Adrenal gland (tissue), 12 donors: ENCODE measurements around the gene ZWILCH. TPM values are rescaled to one million over a fixed set of nuclear protein-coding genes. Genes with fewer than 3 reads are reported as not detected.

Experiments used
- DNase-seq, 7 donors: peaks; one replicate each; pipeline ENCODE4 v3.0.0-alpha.2; 2019 to 2020
- H3K27ac ChIP-seq, 5 donors: fragments of 200-600 bp; sonication (generic) in 4 of 5; 1 replicate in 3 of 5; 2 replicates in 2 of 5; pipeline versions ENCODE4 v1.5.1 to v1.8.0; 2016 to 2020; ENCODE audit warnings: mild to moderate bottlenecking in 1 of 5
- H3K27me3 ChIP-seq: fragments of 200-600 bp; 2 replicates; pipeline ENCODE4 v1.8.0; 2021
- H3K36me3 ChIP-seq, 2 donors: fragments of 200-600 bp; replicated peaks in 1 of 2; 1 replicate in 1 of 2; 2 replicates in 1 of 2; pipeline versions ENCODE4 v1.5.1 to v1.8.0; 2018 to 2022
- H3K4me1 ChIP-seq, 2 donors: fragments of 200-600 bp; replicated peaks in 1 of 2; 1 replicate in 1 of 2; 2 replicates in 1 of 2; pipeline versions ENCODE4 v1.5.1 to v1.8.0; 2018 to 2021
- H3K4me3 ChIP-seq, 4 donors: fragments of 200-600 bp; sonication (generic) in 3 of 4; one replicate each; pipeline ENCODE4 v1.5.1; 2016 to 2018
- H3K9me3 ChIP-seq, 3 donors: fragments of 200-600 bp; sonication (generic) in 1 of 3; replicated peaks in 1 of 3; 1 replicate in 2 of 3; 2 replicates in 1 of 3; pipeline versions ENCODE4 v1.5.1 to v1.8.0; 2016 to 2021
- CTCF ChIP-seq, 6 experiments: fragments of 450-650 bp in 4 of 6; fragments of 200-600 bp in 2 of 6; sonication (generic) in 1 of 6; IDR thresholded peaks; 1 replicate in 5 of 6; 2 replicates in 1 of 6; pipeline versions ENCODE4 v1.5.1 to v1.8.0; 2016 to 2021; ENCODE audit warnings: antibody characterized with exemption in 6 of 6, mild to moderate bottlenecking in 2 of 6, moderate library complexity in 1 of 6
- POLR2A ChIP-seq, 2 donors: fragments of 450-650 bp; IDR thresholded peaks; one replicate each; pipeline ENCODE4 v1.6.1; 2017; ENCODE audit warnings: antibody characterized with exemption in 2 of 2, mild to moderate bottlenecking in 2 of 2, moderate library complexity in 1 of 2
- WGBS, 4 donors: extraction: QIAGEN DNeasy Blood & Tissue Kit in 2 of 4; methylation state at CpG; one replicate each; pipeline versions ENCODE4 v1.1.5 to v1.1.7; 2013 to 2017; 5-methylcytosine and 5-hydroxymethylcytosine counted together
- intact Hi-C, 2 donors: fragments of 100-400 bp; cut with DNase I; formaldehyde crosslinking; loops; one replicate each; pipeline versions ENCODE4 v1.14.1 to v1.15.0; 2022 to 2023
- polyA plus RNA-seq, 3 donors: library from polyadenylated mRNA; stranded (reverse); fragments of 200-250 nt in 2 of 3; fragments of 350-450 nt in 1 of 3; fragmentation: Illumina TruSeq in 1 of 3; extraction: RNeasy Lipid Tissue Mini Kit (QIAGEN cat#74804) in 1 of 3; gene quantifications; one replicate each; pipeline ENCODE4 v1.2.3, GENCODE V29; 2013 to 2014
- total RNA-seq, 9 donors: library from RNA; depleted of rRNA in 4 of 9; stranded (reverse); fragments of >200 nt in 4 of 9; fragments of 120-200 nt in 1 of 9; fragmentation: NEBNext Ultra II Directional in 1 of 9; extraction: Animal tissue kit (Norgen Biotek cat#: 25700) in 1 of 9; gene quantifications; one replicate each; pipeline versions ENCODE4 v1.1.0 to v1.2.4, GENCODE V29; 2013 to 2023
- donor health status: healthy with polysubstance abuse.
- donor health status: Bipolar disorder and iron deficiency.
- donor health status: DM: yes; HTN: yes; CAD: no.
- donor health status: DM: no; HTN: no; CAD: no.
- donor health status: DM: no; HTN: no; CAD: no.
- donor health status: DM: yes; HTN: yes; CAD: no.

ZWILCH gene
- total and polyA plus RNA-seq, 12 donors: 1.1 to 11.4 (median 3.8) TPM

GRCh38 chr15:66558271-66558670 is 53.1 kb downstream of the ZWILCH start:
- Histone ChIP-seq H3K4me3 (no peak overlapping the region), H3K36me3 (no peaks in the 10 kb centered on the region), H3K9me3 (peaks cover 0 to 3% (median 0%) of the 10 kb centered on the region in 3 donors), H3K27me3 (no peaks in the 10 kb centered on the region), H3K27ac (no peak overlapping the region), H3K4me1 (no peaks in the 10 kb centered on the region)
- DNase-seq: no peak
- TF ChIP-seq POLR2A (IDR thresholded peaks at IDR 0.05): no peak
- no peak for TF ChIP-seq CTCF (IDR thresholded peaks at IDR 0.05)
- WGBS, 4 donors: 82 to 93% (median 92%) methylated on average over 6 of the region's 6 CpGs
- intact Hi-C loops: no loop called here

GRCh38 chr15:66560856-66561525 is 55.9 kb downstream of the ZWILCH start:
- 88 to 94% (median 92%) methylated on average over 12 to 18 of the region's 18 CpGs for WGBS, 4 donors

GRCh38 chr15:66563126-66563525 is 58.0 kb downstream of the ZWILCH start:
- H3K4me3 ChIP-seq: no peak overlapping the region
- WGBS, 4 donors: 88 to 94% (median 93%) methylated on average over 4 of the region's 4 CpGs
- TF ChIP-seq POLR2A (IDR thresholded peaks at IDR 0.05): no peak
- no peak for TF ChIP-seq CTCF (IDR thresholded peaks at IDR 0.05)
- H3K27me3 ChIP-seq: no peaks in the 10 kb centered on the region
- no peaks in the 10 kb centered on the region for H3K36me3 ChIP-seq
- no peaks in the 10 kb centered on the region for H3K9me3 ChIP-seq
- no peak overlapping the region for H3K27ac ChIP-seq
- H3K4me1 ChIP-seq: peaks cover 0 to 3% of the 10 kb centered on the region in 2 donors
- DNase-seq: peak in 1 of 7 donors; percentile 9
- intact Hi-C loops: no loop called here

More at GRCh38 chr15:66560856-66561525, 55.9 kb downstream of the ZWILCH start:
- no peak for DNase-seq
- Histone ChIP-seq H3K4me3 (no peak overlapping the region), H3K9me3 (peaks cover 0 to under 1% (median 0%) of the 10 kb centered on the region in 3 donors), H3K36me3 (no peaks in the 10 kb centered on the region), H3K27ac (no peak overlapping the region), H3K4me1 (no peaks in the 10 kb centered on the region), H3K27me3 (no peaks in the 10 kb centered on the region)
- TF ChIP-seq CTCF (IDR thresholded peaks at IDR 0.05) (no peak), POLR2A (IDR thresholded peaks at IDR 0.05) (no peak)
- intact Hi-C loops: no loop called here

- peaks cover 0 to 3% of the 10 kb centered on the region in 2 donors for H3K4me1 ChIP-seq
- no peak overlapping the region for H3K27ac ChIP-seq
- no peaks in the 10 kb centered on the region for H3K9me3 ChIP-seq
- intact Hi-C loops: no loop called here
- H3K4me3 ChIP-seq: no peak overlapping the region
- no peaks in the 10 kb centered on the region for H3K27me3 ChIP-seq
- no peak for TF ChIP-seq POLR2A (IDR thresholded peaks at IDR 0.05)
- TF ChIP-seq CTCF (IDR thresholded peaks at IDR 0.05): no peak
- WGBS, 4 donors: 88 to 94% (median 91%) methylated on average over 8 to 13 of the region's 13 CpGs
- no peaks in the 10 kb centered on the region for H3K36me3 ChIP-seq
- DNase-seq: peak in 1 of 7 donors; percentile 31
Observed at GRCh38 chr15:66563566-66564110, 58.5 kb downstream of the ZWILCH start.
